Measurements from ENCODE around the gene IL9R.
"Not testable (repeated sequence)": the region's sequence is repeated elsewhere in the genome, so short reads cannot be mapped to it uniquely, and the experiment has no call there.

Gene IL9R, protein sequence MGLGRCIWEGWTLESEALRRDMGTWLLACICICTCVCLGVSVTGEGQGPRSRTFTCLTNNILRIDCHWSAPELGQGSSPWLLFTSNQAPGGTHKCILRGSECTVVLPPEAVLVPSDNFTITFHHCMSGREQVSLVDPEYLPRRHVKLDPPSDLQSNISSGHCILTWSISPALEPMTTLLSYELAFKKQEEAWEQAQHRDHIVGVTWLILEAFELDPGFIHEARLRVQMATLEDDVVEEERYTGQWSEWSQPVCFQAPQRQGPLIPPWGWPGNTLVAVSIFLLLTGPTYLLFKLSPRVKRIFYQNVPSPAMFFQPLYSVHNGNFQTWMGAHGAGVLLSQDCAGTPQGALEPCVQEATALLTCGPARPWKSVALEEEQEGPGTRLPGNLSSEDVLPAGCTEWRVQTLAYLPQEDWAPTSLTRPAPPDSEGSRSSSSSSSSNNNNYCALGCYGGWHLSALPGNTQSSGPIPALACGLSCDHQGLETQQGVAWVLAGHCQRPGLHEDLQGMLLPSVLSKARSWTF

GRCh38 chrX:155997436-155997835 is at the start of gene IL9R:
IL9R (plus strand) TSS chrX:155997696; CDS start chrX:155997760, 64 bp downstream.
- DNase-seq, result no peak

GRCh38 chrX:155949098-155949497 is 48.4 kb upstream of the IL9R start:
- DNase-seq, result no peak

GRCh38 chrX:155951237-155951789 is 46.2 kb upstream of the IL9R start:
- DNase-seq, result no peak

DNA sequence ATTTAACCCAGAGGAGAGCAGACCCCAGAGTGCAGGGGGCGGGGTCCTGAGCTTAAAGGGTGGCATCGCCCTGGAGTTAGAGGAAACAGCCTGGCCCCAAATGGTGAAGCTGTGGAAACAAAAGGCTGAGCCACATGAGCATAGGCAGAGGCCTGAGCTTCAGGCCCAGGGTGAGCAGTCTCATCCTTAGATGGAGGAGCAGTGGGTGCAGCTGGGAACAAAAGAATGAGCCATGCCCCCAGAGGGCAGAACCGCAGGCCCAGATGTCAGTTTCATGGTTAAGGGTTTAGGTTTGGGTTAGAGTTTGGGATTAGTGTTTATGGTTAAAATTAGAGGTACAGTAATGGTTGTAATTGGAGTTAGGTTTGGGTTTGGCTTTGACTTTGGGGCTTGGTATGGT is 44.4 kb upstream of the IL9R start:
- DNase-seq, result no peak

DNA sequence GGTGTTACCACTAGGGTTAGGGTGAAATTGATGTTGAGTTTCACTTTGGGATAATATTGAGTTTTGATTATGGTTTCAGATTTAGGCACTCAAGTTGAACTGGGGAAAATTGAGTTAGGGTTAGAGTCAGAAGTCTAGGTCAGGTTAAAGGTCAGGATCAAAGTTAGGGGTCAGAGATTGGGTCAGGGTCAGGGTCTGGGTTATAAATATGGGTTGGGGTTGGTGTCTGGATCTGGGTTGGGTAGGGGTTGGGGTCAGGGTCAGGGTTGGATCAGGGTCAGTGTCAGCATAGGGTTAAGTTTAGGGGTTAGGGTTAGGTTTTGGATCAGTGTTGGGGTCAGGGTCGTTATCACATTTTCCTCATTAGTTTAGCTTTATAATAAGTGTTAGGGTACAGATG is 42.7 kb upstream of the IL9R start:
- no peak for DNase-seq

GRCh38 chrX:155956099-155956498 is 41.4 kb upstream of the IL9R start:
- no peak for DNase-seq

DNA sequence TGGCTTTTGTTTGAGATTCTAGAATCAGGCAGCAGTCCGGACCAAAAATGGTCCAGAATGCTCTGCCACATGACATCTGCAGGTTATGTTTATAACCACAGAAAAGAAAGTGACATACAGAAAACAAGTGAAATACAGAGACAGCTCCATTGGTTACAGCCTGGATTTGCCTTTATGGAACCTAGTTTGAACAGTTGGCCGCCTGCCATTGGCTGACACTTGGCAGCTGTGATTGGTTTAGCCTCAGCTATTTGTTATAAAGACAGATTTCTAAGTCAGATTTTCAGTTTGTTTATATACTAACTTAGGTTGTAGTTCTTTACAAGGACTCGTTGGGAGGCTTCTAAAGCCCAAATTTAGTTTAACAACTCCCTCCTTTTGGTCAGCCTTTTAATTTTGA is 40.8 kb upstream of the IL9R start:
- no peak for DNase-seq

- no peak for DNase-seq
Measured at GRCh38 chrX:155957843-155958242, 39.7 kb upstream of the IL9R start.

DNA sequence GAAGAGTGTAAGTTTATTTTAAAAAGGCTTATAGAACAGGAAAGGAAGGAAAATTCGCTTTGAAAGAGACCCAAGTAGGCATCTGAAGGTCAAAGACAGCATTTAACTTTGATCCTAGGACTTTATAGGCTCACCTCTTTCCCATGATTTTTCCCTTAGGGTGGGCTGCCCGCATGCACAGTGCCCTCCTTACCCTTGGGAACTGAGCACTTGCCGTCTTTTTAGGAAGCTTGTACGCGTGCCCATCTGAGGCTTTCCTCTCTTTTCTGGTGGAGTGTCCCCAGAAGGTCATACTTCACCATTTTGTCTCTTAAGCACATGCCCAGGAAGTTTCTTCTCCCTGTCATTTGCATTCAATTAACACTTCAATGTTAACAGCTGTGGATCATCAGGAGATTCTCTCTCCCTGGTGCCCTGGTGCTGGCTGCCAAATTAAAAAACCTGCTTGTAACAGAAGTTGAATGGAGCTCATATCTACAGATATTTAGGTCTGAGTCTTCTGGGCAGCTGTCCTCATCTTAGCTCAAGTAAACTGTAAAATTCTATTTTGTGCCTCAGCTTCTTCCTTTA is 38.4 kb upstream of the IL9R start:
- DNase-seq, result no peak

- DNase-seq, result no peak
Measured at GRCh38 chrX:155962906-155963305, 34.6 kb upstream of the IL9R start.

DNA sequence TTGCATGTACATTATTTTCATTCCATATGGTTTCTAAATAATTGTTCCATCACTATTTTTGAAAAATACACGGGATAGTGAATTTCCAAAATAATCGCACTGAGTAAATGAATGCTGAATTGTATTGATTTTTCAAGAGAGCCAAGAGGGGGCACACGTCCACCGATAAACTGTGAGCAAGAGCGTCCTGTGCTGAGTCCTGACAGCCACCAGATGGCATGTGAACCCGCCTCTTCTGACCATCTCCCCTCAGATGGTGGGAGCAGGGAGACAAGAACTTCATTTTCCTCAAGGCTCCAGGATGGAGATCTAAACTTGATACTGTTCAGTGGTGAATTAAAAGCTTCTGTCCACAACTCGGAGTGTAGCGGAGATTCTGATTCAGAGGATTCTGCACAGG is 30.6 kb upstream of the IL9R start:
- peak; percentile 69 for DNase-seq

- no peak for DNase-seq
Measured at GRCh38 chrX:155967653-155968325, 29.7 kb upstream of the IL9R start.

DNA sequence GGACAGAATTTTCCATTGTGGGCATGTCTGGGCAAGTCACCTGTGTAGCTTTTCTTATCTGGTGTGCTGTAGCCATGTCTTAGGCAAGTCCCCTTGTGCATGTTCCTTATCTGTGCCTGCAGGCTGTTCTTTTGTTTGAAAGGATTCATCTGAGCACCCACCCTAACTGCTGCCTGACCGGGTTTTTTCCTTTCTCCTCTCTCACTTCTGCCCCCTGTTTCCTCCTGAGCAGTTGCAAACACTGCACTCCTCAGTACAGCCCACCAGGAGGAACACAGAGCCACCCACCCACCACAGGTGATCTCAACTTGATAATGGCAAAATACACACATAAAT is 29.2 kb upstream of the IL9R start:
- DNase-seq, result no peak

- DNase-seq, result no peak
Measured at GRCh38 chrX:155968791-155969190, 28.7 kb upstream of the IL9R start.

- DNase-seq, result not testable (repeated sequence)
Measured at GRCh38 chrX:155971658-155972057, 25.8 kb upstream of the IL9R start.

GRCh38 chrX:155972241-155972640 is 25.3 kb upstream of the IL9R start:
- not testable (repeated sequence) for DNase-seq

GRCh38 chrX:155983326-155983725 is 14.2 kb upstream of the IL9R start:
- no peak for DNase-seq

- DNase-seq, result no peak
Measured at GRCh38 chrX:155985208-155985607, 12.3 kb upstream of the IL9R start.

GRCh38 chrX:155986995-155987394 is 10.5 kb upstream of the IL9R start:
- not testable (repeated sequence) for DNase-seq

GRCh38 chrX:155988859-155989258 is 8.6 kb upstream of the IL9R start:
- DNase-seq, result no peak

DNA sequence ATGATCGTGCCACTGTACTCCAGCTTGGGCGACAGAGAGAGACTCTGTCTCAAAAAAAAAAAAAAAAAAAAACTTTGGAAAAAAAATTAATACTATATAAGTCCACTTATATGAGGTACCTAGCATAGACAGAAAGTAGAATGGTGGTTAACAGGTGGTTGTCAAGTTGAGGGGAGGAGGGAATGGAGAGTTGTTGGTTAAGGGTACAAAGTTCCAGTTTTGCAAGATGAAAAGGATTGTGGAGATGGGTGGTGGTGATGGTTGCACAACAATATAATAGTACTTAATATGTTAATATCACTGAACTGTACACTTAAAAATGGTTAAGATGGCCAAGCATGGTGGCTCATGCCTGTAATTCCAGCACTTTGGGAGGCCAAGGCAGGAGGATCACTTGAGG is 4.1 kb upstream of the IL9R start:
- no peak for DNase-seq

- no peak for DNase-seq
Measured at GRCh38 chrX:155995321-155995875, 2.1 kb upstream of the IL9R start.

GRCh38 chrX:155998116-155998515 is 620 bp downstream of the IL9R start:
- DNase-seq, result no peak

All from RPMI8226 (cell line).